Measurements from ENCODE around the gene AKTIP. TPM values are rescaled to one million over a fixed set of nuclear protein-coding genes. Genes with fewer than 3 reads are reported as not detected.

AKTIP gene
- total RNA-seq, 2 experiments from 2014 or later = 12.4 to 17.9 TPM

DNA sequence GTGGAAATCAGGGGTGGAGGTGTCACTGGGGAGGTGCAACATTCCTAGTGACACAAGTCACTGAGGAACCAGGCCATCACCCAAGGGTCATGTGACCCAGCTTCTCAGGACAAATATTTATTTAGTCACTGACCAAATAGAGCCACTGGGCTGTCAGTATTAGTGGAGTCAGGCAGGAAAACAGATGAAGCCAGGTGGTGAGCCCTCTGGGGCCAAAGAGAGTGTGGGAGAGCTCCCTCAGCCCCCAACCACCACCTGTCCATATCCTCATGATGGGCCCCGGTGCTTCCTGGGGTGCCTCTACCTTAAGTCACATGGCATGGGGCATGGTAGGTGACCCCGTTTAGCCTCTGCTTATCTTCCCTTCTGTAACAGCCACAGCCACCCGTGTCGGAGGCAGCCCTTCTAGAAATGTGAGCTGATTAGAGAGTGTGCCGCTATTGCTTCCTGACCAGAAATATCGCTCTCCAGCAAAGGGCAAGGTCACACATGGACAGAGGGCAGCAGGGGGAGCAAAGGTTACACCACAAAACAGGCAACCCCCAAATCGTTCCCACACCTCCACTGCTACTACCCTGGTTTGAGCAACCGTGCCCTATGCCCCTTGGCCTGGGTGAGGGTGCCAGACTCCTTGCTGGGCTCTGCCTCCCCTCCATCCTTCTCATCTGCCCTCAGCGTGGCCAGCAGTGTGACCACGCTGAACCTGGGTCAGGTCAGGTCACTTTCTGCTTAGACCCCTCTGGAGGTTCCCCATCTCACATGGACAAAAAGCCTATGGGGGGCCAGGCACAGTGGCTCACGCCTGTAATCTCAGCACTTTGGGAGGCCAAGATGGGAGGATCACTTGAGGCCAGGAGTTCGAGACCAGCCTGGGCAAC, 8.6 kb upstream of the AKTIP start:
- no TSS peak for BruUV-seq (replicated peaks)
- no peak overlapping the region for H3K4me2 ChIP-seq (ENCODE audit: low read length)

DNA sequence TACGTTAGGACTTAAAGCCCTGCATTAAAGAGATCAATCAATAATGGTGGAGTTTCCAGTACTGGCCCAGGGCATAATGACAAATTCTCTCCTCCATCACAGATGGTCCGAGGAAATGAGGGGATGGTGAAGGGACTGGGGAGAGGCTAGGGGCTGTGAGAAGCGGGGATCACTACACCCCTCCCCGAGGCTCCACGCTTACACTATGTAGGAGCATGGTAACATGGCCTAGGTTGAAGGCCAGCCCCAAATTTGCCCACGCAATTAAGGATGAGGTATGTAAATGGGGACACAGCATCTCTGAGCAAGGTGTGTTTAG, 8.0 kb upstream of the AKTIP start:
- Histone ChIP-seq H2AFZ (ENCODE audit: low read length) (no peak overlapping the region), H3K79me2 (ENCODE audit: insufficient read depth, low read depth, low read length) (no peaks in the 10 kb centered on the region), H4K20me1 (ENCODE audit: insufficient read depth, low read length) (no peaks in the 10 kb centered on the region), H3K4me2 (ENCODE audit: low read length) (no peak overlapping the region), H3K4me1 (ENCODE audit: insufficient read depth, low read length, poor library complexity, severe bottlenecking) (no peaks in the 10 kb centered on the region), H3K4me3 (ENCODE audit: low read depth, low read length, poor library complexity, severe bottlenecking) (no peak overlapping the region), H3K27ac (ENCODE audit: low read depth, low read length, poor library complexity, severe bottlenecking) (no peak overlapping the region), H3K36me3 (ENCODE audit: insufficient read depth, low read length) (no peaks in the 10 kb centered on the region), H3K9me3 (ENCODE audit: low read length) (no peaks in the 10 kb centered on the region), H3K9me2 (ENCODE audit: insufficient read depth, low read length) (no peaks in the 10 kb centered on the region)
- intact Hi-C loops (cut with micrococcal nuclease; ENCODE audit: unreplicated experiment) = loop anchor here (10.0 kb wide), 1 partner anchor 156 kb away; no protein-coding TSS in a partner anchor
- no peak for DNase-seq (ENCODE audit: low spot score)
- ChIA-PET POLR2A (no interaction called here), CTCF (ENCODE audit: unreplicated experiment) (no interaction called here)
- TF ChIP-seq EZH2phosphoT487 (IDR thresholded peaks at IDR 0.05; ENCODE audit: borderline replicate concordance, low read depth, low read length) = no peak
- TF ChIP-seq, protein P1, sequence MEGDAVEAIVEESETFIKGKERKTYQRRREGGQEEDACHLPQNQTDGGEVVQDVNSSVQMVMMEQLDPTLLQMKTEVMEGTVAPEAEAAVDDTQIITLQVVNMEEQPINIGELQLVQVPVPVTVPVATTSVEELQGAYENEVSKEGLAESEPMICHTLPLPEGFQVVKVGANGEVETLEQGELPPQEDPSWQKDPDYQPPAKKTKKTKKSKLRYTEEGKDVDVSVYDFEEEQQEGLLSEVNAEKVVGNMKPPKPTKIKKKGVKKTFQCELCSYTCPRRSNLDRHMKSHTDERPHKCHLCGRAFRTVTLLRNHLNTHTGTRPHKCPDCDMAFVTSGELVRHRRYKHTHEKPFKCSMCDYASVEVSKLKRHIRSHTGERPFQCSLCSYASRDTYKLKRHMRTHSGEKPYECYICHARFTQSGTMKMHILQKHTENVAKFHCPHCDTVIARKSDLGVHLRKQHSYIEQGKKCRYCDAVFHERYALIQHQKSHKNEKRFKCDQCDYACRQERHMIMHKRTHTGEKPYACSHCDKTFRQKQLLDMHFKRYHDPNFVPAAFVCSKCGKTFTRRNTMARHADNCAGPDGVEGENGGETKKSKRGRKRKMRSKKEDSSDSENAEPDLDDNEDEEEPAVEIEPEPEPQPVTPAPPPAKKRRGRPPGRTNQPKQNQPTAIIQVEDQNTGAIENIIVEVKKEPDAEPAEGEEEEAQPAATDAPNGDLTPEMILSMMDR (conservative IDR thresholded peaks at IDR 0.05; ENCODE audit: low read length) = no peak
- BruUV-seq (replicated peaks) = no TSS peak

More for the DNA sequence above, 8.6 kb upstream of the AKTIP start:
- Histone ChIP-seq H3K4me3 (ENCODE audit: low read depth, low read length, poor library complexity, severe bottlenecking) (no peak overlapping the region), H3K4me1 (ENCODE audit: insufficient read depth, low read length, poor library complexity, severe bottlenecking) (no peaks in the 10 kb centered on the region), H3K27ac (ENCODE audit: low read depth, low read length, poor library complexity, severe bottlenecking) (no peak overlapping the region), H2AFZ (ENCODE audit: low read length) (no peak overlapping the region), H3K9me2 (ENCODE audit: insufficient read depth, low read length) (no peaks in the 10 kb centered on the region), H4K20me1 (ENCODE audit: insufficient read depth, low read length) (no peaks in the 10 kb centered on the region), H3K9me3 (ENCODE audit: low read length) (no peaks in the 10 kb centered on the region), H3K79me2 (ENCODE audit: insufficient read depth, low read depth, low read length) (no peaks in the 10 kb centered on the region), H3K36me3 (ENCODE audit: insufficient read depth, low read length) (no peaks in the 10 kb centered on the region)
- intact Hi-C loops (cut with micrococcal nuclease; ENCODE audit: unreplicated experiment) = loop anchor here (10.0 kb wide), 1 partner anchor 157 kb away; no protein-coding TSS in a partner anchor
- DNase-seq (ENCODE audit: low spot score) = no peak
- POLR2A ChIA-PET = no interaction called here
- CTCF ChIA-PET (ENCODE audit: unreplicated experiment) = no interaction called here
- TF ChIP-seq, protein P1 (conservative IDR thresholded peaks at IDR 0.05; ENCODE audit: low read length) = no peak
- no peak for TF ChIP-seq EZH2phosphoT487 (IDR thresholded peaks at IDR 0.05; ENCODE audit: borderline replicate concordance, low read depth, low read length)

DNA sequence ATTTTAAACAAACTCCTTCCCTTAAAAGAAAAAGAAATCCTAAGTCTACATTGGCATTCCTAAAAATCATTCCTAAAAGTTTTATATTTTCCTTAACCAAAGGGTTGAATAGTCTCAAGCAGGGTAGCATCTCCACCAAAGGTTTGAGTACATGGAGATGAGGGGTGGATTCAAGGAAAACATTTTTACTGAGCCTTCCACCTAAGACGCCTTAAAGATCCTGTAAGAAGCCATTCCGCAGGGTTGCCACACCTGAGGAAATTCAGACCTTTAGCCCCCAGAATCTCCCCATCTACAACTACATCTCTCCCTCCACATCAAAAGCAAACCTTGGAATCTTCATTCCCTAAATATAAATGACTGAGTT, 7.7 kb upstream of the AKTIP start:
- H3K4me2 ChIP-seq (ENCODE audit: low read length) = no peak overlapping the region
- no peaks in the 10 kb centered on the region for H3K79me2 ChIP-seq (ENCODE audit: insufficient read depth, low read depth, low read length)
- TF ChIP-seq, protein P1 (conservative IDR thresholded peaks at IDR 0.05; ENCODE audit: low read length) = peak; percentile 16; the same call in 1 of the 2 replicates
- no peak for TF ChIP-seq EZH2phosphoT487 (IDR thresholded peaks at IDR 0.05; ENCODE audit: borderline replicate concordance, low read depth, low read length)
- no peaks in the 10 kb centered on the region for H3K9me2 ChIP-seq (ENCODE audit: insufficient read depth, low read length)
- no peak overlapping the region for H3K27ac ChIP-seq (ENCODE audit: low read depth, low read length, poor library complexity, severe bottlenecking)
- H3K4me3 ChIP-seq (ENCODE audit: low read depth, low read length, poor library complexity, severe bottlenecking) = no peak overlapping the region
- no peaks in the 10 kb centered on the region for H3K36me3 ChIP-seq (ENCODE audit: insufficient read depth, low read length)
- no peaks in the 10 kb centered on the region for H3K4me1 ChIP-seq (ENCODE audit: insufficient read depth, low read length, poor library complexity, severe bottlenecking)
- DNase-seq (ENCODE audit: low spot score) = no peak
- no peak overlapping the region for H2AFZ ChIP-seq (ENCODE audit: low read length)
- H3K9me3 ChIP-seq (ENCODE audit: low read length) = no peaks in the 10 kb centered on the region
- no peaks in the 10 kb centered on the region for H4K20me1 ChIP-seq (ENCODE audit: insufficient read depth, low read length)
- intact Hi-C loops (cut with micrococcal nuclease; ENCODE audit: unreplicated experiment) = loop anchor here (10.0 kb wide), 1 partner anchor 156 kb away; no protein-coding TSS in a partner anchor
- POLR2A ChIA-PET = no interaction called here
- CTCF ChIA-PET (ENCODE audit: unreplicated experiment) = no interaction called here
- no TSS peak for BruUV-seq (replicated peaks)

Measured in OCI-LY7 (cell line).